H1 (cell line): ENCODE data around the gene PEX5L. TPM values are rescaled to one million over a fixed set of nuclear protein-coding genes. Genes with fewer than 3 reads are reported as not detected.

Experiments used
- EZH2 ChIP-seq: fragments of 200-600 bp; sonication (generic); IDR thresholded peaks from 2 replicates; pipeline ENCODE4 v1.7.1; 2012; ENCODE audit warnings: low read depth, mild to moderate bottlenecking, moderate library complexity, low read length, inconsistent platforms; ENCODE audit not compliant: severe bottlenecking
- MAFK ChIP-seq: IDR thresholded peaks from 2 replicates; pipeline ENCODE4 v1.6.1; 2012; ENCODE audit warnings: low read depth, mild to moderate bottlenecking, improper control_type of control experiment, low read length
- SIN3A ChIP-seq, 2 experiments: IDR thresholded peaks in 1 of 2; conservative IDR thresholded peaks in 1 of 2; 2 replicates each; pipeline ENCODE4 v1.6.1; 2011 to 2012; ENCODE audit warnings: low read length in 2 of 2, improper control_type of control experiment in 1 of 2, low read depth in 1 of 2, mild to moderate bottlenecking in 1 of 2
- SIX5 ChIP-seq: IDR thresholded peaks from 2 replicates; pipeline ENCODE4 v1.6.1; 2011; ENCODE audit warnings: mild to moderate bottlenecking, low read depth, low read length
- SP2 ChIP-seq: IDR thresholded peaks from 2 replicates; pipeline ENCODE4 v1.6.1; 2012; ENCODE audit warnings: mild to moderate bottlenecking, low read length, inconsistent platforms
- TCF12 ChIP-seq: IDR thresholded peaks from 2 replicates; pipeline ENCODE4 v1.6.1; 2011; ENCODE audit warnings: low read depth, mild to moderate bottlenecking, low read length
- polyA plus RNA-seq, 7 experiments: library from polyadenylated mRNA; depleted of rRNA in 3 of 7; stranded (reverse) in 5 of 7; unstranded in 2 of 7; fragments of >200 nt in 5 of 7; fragments of 200-250 nt in 2 of 7; gene quantifications; 1 replicate in 5 of 7; 2 replicates in 1 of 7; 4 replicates in 1 of 7; pipeline versions ENCODE4 v1.2.1 to v1.2.3, GENCODE V29; 2011 to 2013; ENCODE audit warnings: missing spikeins in 2 of 7, mixed read lengths in 2 of 7
- total RNA-seq: library from RNA; stranded (reverse); fragmentation: NEBNext Ultra II Directional; extraction: Animal tissue kit (Norgen Biotek cat#: 25700); gene quantifications from 2 replicates; pipeline ENCODE4 v1.2.1, GENCODE V29; 2021

The PEX5L gene
- total and polyA plus RNA-seq, 2 of the 8 experiments (the other 6 are each of a cell fraction or from before 2014, with no cell fraction given) = 0.80 to 4.2 TPM

- no peak for TF ChIP-seq TCF12
- no peak for TF ChIP-seq SIX5
- TF ChIP-seq MAFK = no peak
- no peak for TF ChIP-seq EZH2
- no peak for TF ChIP-seq SP2
- no peak for TF ChIP-seq SIN3A (conservative IDR thresholded peaks at IDR 0.05 in 1 of 2, IDR thresholded peaks at IDR 0.05 in 1 of 2; ENCODE audit: low read depth in 1 of 2, low read length in 2 of 2)
- TF ChIP-seq, all 59 proteins: peak for 0
Observed at GRCh38 chr3:179801263-179801662, 235.5 kb downstream of the PEX5L start (continued).
